ENCODE results near the gene PBX1.

The PBX1 gene

GRCh38 chr1:164867590-164867989 is 308.6 kb downstream of the PBX1 start:
- no peaks in the 10 kb centered on the region for H3K9me3 ChIP-seq (ENCODE audit: insufficient read depth, low read length)
- no peak overlapping the region for H3K27ac ChIP-seq (ENCODE audit: low read length)
- no peak overlapping the region for H3K9ac ChIP-seq (ENCODE audit: low read length)
- H3K27me3 ChIP-seq (ENCODE audit: low read depth, low read length) = peaks cover 22% of the 10 kb centered on the region; the same call in 1 of the 2 replicates
- H2AFZ ChIP-seq (ENCODE audit: low read depth, low read length) = no peak overlapping the region
- no peak overlapping the region for H3K4me2 ChIP-seq (ENCODE audit: low read length)
- H4K20me1 ChIP-seq (ENCODE audit: insufficient read depth, low read length) = no peaks in the 10 kb centered on the region
- TF ChIP-seq CTCF (IDR thresholded peaks at IDR 0.05; ENCODE audit: low read depth, low read length) = no peak
- TF ChIP-seq EZH2phosphoT487 (IDR thresholded peaks at IDR 0.05; ENCODE audit: low read depth) = no peak
- H3K79me2 ChIP-seq (ENCODE audit: low read length) = no peaks in the 10 kb centered on the region
- H3K4me3 ChIP-seq (ENCODE audit: low read length) = no peak overlapping the region
- no peaks in the 10 kb centered on the region for H3K36me3 ChIP-seq (replicated peaks; ENCODE audit: low read depth, low read length)
- no peaks in the 10 kb centered on the region for H3K4me1 ChIP-seq (ENCODE audit: low read length)

GRCh38 chr1:164868990-164869389 is 310.0 kb downstream of the PBX1 start:
- Histone ChIP-seq H2AFZ (ENCODE audit: low read depth, low read length) (no peak overlapping the region), H3K79me2 (ENCODE audit: low read length) (no peaks in the 10 kb centered on the region), H4K20me1 (ENCODE audit: insufficient read depth, low read length) (no peaks in the 10 kb centered on the region), H3K9ac (ENCODE audit: low read length) (no peak overlapping the region), H3K36me3 (replicated peaks; ENCODE audit: low read depth, low read length) (no peaks in the 10 kb centered on the region), H3K27me3 (ENCODE audit: low read depth, low read length) (peaks cover 17% of the 10 kb centered on the region; the same call in 1 of the 2 replicates), H3K4me3 (ENCODE audit: low read length) (no peak overlapping the region), H3K9me3 (ENCODE audit: insufficient read depth, low read length) (no peaks in the 10 kb centered on the region), H3K4me1 (ENCODE audit: low read length) (no peaks in the 10 kb centered on the region), H3K4me2 (ENCODE audit: low read length) (no peak overlapping the region), H3K27ac (ENCODE audit: low read length) (no peak overlapping the region)
- TF ChIP-seq CTCF (IDR thresholded peaks at IDR 0.05; ENCODE audit: low read depth, low read length) = no peak
- TF ChIP-seq EZH2phosphoT487 (IDR thresholded peaks at IDR 0.05; ENCODE audit: low read depth) = no peak

- Histone ChIP-seq H3K4me1 (ENCODE audit: low read length) (no peaks in the 10 kb centered on the region), H3K9ac (ENCODE audit: low read length) (no peak overlapping the region), H3K4me2 (ENCODE audit: low read length) (no peak overlapping the region), H3K79me2 (ENCODE audit: low read length) (no peaks in the 10 kb centered on the region), H2AFZ (ENCODE audit: low read depth, low read length) (no peak overlapping the region), H3K4me3 (ENCODE audit: low read length) (no peak overlapping the region), H3K36me3 (replicated peaks; ENCODE audit: low read depth, low read length) (no peaks in the 10 kb centered on the region), H3K27me3 (ENCODE audit: low read depth, low read length) (peaks cover 8% of the 10 kb centered on the region; the same call in 1 of the 2 replicates), H3K9me3 (ENCODE audit: insufficient read depth, low read length) (no peaks in the 10 kb centered on the region), H3K27ac (ENCODE audit: low read length) (no peak overlapping the region), H4K20me1 (ENCODE audit: insufficient read depth, low read length) (no peaks in the 10 kb centered on the region)
- TF ChIP-seq CTCF (IDR thresholded peaks at IDR 0.05; ENCODE audit: low read depth, low read length) = no peak
- no peak for TF ChIP-seq EZH2phosphoT487 (IDR thresholded peaks at IDR 0.05; ENCODE audit: low read depth)
Observed at GRCh38 chr1:164875518-164875917, 316.5 kb downstream of the PBX1 start.

GRCh38 chr1:164876398-164877116 is 317.6 kb downstream of the PBX1 start:
- no peaks in the 10 kb centered on the region for H3K4me1 ChIP-seq (ENCODE audit: low read length)
- H4K20me1 ChIP-seq (ENCODE audit: insufficient read depth, low read length) = no peaks in the 10 kb centered on the region
- H3K27ac ChIP-seq (ENCODE audit: low read length) = no peak overlapping the region
- no peak overlapping the region for H3K9ac ChIP-seq (ENCODE audit: low read length)
- no peak for TF ChIP-seq CTCF (IDR thresholded peaks at IDR 0.05; ENCODE audit: low read depth, low read length)
- TF ChIP-seq EZH2phosphoT487 (IDR thresholded peaks at IDR 0.05; ENCODE audit: low read depth) = no peak
- H3K36me3 ChIP-seq (replicated peaks; ENCODE audit: low read depth, low read length) = no peaks in the 10 kb centered on the region
- H3K27me3 ChIP-seq (ENCODE audit: low read depth, low read length) = peaks cover 8% of the 10 kb centered on the region; the same call in 1 of the 2 replicates
- H3K4me3 ChIP-seq (ENCODE audit: low read length) = no peak overlapping the region
- H3K79me2 ChIP-seq (ENCODE audit: low read length) = no peaks in the 10 kb centered on the region
- H3K9me3 ChIP-seq (ENCODE audit: insufficient read depth, low read length) = no peaks in the 10 kb centered on the region
- no peak overlapping the region for H2AFZ ChIP-seq (ENCODE audit: low read depth, low read length)
- H3K4me2 ChIP-seq (ENCODE audit: low read length) = no peak overlapping the region

All from OCI-LY3 (cell line).